ENCODE results near the gene LRBA. TPM values are rescaled to one million over a fixed set of nuclear protein-coding genes. Genes with fewer than 3 reads are reported as not detected.

Gene LRBA
- total RNA-seq, 1 donor from 2014 or later = 31.0 TPM

DNA sequence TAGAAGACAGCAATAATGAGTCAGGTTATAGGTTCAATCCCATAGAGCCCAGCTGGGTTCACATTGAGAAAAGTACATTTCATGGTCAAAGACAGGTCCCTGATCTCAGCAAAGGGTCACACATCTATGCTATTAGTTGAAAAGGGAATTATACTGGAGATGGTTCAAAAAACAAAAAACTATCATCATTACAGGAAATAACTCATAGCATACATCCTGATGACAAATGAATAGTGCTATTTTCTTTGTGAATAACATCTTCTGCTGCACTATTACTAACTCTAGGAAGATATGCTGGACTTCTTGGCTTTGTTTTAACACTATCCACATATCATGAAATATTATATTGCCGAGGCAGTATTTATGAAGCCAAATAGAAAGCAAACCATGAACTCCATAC lies 635.6 kb downstream of the LRBA start:
- peak; percentile 52 to 85 for DNase-seq (ENCODE audit: low read depth in 2 of 2)

DNA sequence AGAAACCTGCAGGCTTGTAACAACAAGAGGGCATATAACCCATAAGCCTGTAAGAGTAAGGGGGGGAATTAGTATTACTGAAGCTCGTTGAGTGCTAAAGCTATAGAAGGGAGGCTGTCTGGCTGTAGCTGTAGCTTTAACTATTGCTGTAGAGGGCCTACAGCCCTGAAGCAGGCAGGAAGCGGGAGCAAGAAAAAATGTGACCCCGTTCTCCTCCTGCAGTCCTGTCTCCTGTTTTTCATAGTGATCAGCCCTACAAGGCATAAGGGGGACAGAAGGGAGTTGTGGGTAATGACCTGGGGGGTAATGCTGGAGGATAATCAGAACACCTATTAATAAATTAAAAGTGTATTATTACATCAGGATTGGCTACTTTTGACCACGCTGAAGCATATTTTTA lies 640.1 kb downstream of the LRBA start:
- no peak for DNase-seq (ENCODE audit: low read depth in 2 of 2)

DNA sequence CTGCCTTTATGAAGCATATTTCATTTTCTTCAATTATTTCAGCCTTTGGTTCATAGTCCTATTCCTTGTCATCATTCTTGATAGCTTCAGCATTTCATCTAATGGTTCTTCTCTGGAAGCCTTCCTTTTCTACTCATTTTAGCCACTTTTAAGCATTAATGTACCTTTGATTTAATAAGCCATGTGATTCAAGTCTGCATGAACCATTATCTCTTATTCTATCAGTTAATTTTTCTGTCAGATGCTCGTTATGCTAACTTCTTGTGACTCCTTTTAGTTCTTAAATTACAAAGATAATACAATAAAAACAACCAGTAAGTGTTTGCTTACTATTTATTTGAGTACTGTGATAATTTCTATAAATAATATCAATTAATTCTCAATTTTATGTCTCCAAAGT lies 643.2 kb downstream of the LRBA start:
- no peak for DNase-seq (ENCODE audit: low read depth in 2 of 2)

DNA sequence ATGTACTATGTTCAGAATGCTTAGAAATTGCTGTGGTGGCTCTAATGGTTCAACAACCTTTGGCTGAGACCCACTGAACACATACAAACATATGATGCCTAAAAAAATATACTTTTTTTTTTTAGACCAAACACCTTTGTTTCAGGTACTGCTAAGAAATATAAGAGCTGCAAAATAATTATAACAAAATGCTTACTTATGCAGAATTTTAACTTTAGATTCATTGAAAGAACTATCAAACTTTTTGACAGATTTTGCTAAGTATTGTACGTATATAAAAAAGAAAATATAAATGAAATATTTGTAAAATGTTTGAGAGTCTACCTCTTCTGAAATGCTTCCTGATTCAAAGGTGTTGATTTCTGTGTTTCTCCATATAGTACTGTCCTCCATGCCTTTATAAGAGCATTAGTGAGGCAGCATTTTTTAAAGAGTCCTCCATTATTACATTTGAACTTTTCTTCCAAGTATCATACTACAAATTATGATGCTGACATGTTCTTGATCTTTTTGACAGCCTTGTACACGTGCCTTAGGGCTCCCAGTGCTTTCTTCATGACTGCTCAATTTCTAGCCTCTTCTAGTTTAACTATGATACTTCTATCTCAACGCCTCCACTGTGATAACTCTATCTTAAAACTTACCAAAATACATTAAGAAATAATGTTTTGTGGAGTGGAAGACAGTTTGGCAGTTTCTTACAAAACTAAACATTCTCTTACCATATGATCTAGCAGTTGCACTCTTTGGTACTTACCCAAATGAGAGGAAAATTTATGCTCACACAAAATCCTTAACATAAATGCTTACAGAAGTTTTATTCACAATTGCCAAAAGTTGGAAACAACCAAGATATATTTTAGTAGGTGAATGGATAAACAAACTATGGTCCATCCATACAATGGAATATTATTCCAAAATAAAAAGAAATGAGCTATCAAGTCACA lies 645.4 kb downstream of the LRBA start:
- DNase-seq (ENCODE audit: low read depth in 2 of 2) = no peak

DNA sequence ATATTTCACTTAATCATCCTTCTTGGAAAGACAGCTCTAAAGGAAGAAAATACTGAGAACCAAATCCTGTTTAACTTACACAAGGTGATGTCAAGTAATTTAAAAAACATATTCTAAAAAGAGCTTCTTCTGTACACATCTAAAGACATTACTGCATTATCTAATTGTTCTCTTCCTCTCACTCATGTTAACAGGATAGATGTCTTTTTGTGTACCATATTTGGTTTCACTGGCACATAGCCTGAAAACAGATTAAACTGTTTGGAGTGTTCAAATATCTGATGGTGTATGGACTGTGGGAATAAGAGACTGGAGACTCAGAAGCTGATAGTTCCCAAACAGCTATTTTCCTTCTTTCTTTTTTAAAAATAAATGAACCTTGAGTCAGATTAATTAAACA lies 646.4 kb downstream of the LRBA start:
- DNase-seq (ENCODE audit: low read depth in 2 of 2) = no peak

DNA sequence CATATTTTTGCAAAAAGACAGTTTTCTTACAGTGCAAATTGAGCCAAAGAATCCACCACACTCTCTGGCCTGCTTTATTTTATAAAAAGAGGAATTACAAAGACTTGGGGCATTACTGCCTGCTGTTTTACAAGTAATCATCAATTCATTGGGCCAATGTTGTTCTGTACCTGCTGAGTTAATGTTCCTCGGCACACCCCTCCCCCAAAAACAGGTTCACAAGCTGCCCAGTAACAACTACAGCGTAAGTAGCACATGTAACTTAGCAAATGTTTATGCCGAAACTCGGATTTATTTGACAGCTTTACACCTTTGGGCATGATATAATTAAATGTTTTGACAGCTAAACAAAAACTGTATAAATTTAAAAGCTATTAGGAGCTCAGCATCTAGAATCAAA lies 647.8 kb downstream of the LRBA start:
- no peak for DNase-seq (ENCODE audit: low read depth in 2 of 2)

DNA sequence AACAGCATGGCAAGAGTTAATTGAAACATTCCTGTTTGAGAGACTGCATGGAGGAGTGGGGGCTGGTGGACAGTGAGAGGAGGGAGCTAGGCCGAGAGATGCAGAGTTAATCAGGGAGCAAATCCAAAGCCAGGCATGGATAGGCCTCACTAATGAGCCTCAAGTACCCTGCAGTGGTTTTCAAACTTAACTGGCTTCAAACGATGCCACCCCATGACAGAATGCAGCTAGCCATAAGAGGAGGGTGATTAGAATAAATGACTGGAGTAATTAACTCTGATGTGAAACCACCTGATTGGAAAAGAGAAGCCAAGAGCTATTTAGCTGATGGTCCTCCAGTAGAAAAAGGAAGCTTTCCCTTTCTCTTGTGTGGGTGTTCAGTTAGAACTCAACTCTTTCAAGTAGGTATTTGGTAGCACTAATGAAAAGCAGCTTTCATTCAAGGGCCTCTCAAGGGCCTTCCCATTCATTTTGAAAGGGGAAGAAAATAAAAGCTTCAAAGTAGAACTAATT lies 648.5 kb downstream of the LRBA start:
- no peak for DNase-seq (ENCODE audit: low read depth in 2 of 2)

DNA sequence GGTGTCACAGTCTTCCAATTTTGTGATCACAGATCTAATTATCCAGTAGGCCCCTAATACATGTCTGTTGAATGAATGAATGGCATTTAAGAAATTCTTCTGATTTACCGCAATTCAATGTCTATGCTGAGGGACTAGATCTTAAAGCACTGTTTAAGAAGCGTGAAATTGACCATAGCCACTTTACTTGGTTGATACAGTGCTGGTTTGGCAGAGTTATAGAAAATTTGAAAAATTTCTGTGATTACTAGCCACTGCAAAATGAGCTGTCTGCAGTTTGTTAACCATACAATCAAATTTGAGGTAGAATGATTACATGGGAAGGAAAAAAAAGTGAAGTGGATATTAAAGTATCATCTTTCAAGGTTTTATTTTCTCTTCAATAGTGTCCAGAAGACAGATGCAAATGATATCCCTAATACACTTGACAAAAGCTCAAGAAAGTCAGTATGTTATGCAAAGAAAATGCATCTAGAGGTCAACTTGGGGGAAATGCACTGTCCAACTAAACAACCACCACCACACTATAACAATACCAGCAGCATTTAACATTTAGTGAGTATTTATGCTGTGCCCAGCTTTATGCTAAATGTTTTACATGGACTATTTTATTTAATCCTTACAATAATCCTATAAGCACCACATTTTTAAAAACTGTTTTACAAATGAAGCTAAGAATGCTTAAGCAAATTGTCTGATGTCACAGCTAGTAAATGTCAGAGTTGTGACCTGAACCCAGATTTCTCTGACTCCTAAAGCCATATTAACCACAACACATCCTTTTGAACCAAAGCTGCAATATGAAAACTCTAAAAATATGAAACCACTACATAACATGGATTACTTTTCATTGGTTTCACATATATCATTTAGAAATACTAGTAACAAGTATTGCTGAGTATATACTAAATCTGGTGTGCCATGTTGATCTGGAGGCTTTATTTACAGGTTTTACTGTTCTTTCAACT lies 651.1 kb downstream of the LRBA start:
- no peak for DNase-seq (ENCODE audit: low read depth in 2 of 2)

DNA sequence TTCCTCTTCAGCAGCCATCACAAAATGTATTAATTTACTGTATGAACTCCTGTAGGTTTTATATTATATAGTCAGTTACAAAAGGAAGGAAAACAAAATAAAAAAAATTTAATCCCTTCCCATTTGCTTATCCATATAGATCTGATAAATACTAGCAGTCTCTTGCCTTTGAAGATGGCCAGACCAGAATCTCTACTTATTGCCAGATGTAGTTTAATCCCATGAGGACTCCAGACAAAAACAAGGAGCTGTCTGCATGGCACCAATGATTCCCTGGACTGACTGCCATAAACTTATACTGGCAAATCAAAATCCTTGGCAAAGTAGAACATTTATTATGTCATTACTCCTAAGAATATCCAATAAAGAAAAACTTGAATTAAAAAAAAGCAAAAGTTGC lies 656.4 kb downstream of the LRBA start:
- no peak for DNase-seq (ENCODE audit: low read depth in 2 of 2)

DNA sequence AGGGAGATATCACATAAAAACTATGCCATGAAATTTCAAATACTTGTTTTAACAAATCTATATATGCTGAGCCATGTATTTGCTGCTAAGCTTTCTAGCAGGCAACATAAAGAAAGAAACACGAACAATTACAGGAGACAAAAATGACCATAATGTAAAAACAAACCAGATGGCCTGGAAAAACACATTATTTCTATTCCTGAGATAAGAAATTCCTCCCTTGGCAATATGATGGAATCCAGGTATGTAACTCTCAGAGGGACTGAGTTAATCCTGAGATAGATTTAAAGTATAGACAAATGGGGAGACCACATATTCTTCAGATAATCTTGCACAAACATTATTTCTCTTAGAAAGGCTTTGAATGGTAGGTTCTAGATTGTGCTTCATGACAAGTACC lies 657.3 kb downstream of the LRBA start:
- DNase-seq (ENCODE audit: low read depth in 2 of 2) = no peak

DNA sequence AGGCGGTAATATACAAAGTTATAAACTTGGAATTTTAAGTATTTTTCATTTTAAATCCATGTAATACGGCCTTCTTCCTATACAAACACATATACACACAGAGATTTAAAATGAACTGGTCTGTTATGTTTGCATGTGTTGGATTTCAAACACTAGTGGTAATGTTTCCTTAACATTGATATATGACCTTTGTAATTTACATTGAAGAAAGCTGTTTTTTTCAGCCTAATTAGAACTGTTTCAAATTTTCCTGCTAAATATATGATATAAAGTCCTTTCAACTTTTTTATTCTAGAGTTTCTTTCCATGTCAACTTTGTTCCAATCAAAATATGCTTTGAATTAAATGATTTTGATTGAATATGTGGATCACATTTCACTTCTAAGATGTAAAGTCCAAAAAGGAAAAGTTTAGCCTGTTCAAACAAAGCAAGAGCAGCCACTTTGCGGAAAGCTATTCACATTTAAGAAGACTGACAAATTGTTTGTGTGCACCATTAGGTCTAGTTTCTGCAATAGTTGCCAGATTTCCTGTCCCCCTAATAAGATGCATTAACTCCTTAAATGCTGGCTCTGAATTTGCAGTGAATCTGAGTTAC lies 659.1 kb downstream of the LRBA start:
- no peak for DNase-seq (ENCODE audit: low read depth in 2 of 2)

DNA sequence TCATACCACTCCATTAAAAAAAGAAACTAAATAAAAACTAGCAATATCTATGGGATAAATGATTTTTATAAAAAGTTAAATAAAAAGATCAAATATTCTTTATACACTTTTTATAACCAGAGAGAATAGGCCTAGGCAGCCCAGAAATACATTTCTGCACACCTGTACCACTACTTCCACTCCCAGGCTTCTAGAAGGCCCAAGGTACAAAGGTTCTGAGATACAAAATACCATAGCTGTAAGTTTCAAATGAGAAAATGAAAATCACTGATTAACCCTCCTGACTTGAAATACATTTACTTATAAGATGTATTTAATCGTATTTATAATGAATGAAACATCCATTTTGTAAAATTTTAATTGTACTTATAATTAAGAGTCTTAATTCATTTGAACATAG lies 659.7 kb downstream of the LRBA start:
- no peak for DNase-seq (ENCODE audit: low read depth in 2 of 2)

DNA sequence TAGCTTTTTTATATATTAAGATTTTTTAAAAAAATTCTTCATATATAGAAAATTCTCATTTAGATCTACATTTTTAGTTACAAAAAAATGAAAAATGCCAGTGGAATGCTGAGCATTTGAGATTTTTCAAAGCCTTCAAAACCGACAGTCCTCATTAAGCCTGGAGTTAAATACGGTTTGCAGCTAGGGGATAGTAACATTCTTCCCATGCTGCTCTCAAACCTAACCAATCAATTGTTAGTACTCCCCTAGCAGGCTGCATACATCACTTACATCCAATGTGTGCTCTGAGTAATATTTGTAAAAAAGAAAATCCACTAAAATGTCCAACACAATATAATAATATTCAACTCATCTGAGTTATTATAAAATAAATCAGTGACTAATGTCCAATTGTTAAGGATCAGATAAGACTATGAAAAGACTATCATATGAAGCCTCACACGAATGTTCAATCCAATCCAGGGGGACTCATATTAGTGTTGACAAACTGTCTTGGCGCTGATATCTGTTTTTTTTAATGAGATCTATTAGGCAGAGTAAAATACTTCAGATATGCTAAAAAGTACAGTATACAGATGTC lies 660.8 kb downstream of the LRBA start:
- DNase-seq (ENCODE audit: low read depth in 2 of 2) = no peak

DNA sequence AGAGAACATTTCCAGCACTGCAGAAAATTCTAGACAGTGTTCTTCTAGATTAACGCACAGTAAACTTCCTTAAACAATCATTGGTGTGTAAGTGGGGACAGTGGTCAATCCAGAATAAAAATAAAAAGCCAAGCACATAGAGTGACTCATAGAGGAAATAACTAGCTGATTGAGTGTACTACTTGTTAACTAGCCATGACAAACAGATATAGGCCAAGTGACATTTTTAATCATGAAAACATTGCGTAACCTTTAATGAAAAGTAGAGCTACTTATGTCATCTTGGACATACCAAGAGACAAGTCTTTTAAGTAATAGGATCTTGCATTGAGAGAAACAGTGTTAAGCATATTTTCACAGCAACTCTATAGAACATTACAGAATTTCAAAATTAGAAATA lies 667.0 kb downstream of the LRBA start:
- DNase-seq (ENCODE audit: low read depth in 2 of 2) = peak; percentile 41 to 83

DNA sequence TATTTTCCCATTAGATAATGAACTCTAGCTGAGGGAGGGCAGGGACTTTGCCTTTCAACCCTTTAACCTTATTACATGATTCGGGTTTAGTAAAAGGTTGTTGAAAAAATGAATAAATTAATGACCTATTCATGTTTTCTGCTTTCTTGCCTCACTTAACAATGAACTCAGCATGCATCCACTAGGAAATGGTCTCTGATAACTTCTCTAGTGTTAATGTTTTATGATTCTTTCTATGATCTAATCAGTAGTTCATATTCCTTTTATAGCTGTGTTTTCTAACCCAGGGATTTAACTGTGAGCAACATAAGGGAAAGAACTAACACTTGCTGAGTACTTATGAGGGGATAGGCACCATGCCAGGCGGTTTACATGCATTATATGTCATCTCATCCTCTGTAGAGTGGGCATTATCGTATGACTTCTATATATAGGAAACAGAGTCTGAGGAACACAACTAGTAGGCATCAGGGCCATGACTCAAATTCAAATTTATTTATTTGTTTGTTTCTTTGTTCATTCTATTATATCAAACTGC lies 669.8 kb downstream of the LRBA start:
- no peak for DNase-seq (ENCODE audit: low read depth in 2 of 2)

DNA sequence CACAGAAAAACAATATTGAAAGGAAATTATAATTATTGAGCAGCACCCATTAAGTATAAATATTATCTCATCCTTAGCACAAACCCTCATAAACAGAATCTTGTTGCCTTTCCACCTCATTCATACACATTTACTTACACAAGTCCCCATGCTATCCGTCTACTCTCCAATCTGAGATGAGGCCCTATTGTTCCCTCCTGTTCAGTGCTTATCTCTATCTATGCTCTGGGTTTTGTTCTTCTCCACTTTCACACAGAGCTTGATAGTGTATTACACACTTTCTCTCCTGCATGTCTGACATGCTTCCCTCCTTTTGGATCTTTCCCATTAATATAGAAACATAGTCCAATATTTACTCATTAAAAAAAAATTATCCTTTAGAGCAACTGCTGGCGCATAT lies 671.3 kb downstream of the LRBA start:
- DNase-seq (ENCODE audit: low read depth in 2 of 2) = no peak

DNA sequence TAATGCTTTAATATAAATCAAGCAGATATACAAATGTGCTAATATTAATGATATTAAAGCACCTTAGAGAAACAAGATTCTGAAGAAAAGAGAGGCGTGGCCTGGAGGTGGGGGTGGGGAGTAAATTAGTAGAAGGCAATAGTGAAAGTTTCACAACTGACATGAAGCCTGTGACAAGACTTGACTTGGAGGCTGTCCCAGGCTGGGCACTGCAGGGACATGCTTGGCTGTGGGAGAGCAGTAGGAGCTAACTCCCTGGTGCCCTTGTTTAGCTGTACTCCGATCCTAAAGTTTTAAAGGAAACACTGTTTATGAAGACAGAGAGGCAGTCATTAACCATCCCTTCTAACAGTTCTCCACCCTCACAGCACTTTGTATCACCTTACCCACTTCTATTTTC lies 672.1 kb downstream of the LRBA start:
- no peak for DNase-seq (ENCODE audit: low read depth in 2 of 2)

DNA sequence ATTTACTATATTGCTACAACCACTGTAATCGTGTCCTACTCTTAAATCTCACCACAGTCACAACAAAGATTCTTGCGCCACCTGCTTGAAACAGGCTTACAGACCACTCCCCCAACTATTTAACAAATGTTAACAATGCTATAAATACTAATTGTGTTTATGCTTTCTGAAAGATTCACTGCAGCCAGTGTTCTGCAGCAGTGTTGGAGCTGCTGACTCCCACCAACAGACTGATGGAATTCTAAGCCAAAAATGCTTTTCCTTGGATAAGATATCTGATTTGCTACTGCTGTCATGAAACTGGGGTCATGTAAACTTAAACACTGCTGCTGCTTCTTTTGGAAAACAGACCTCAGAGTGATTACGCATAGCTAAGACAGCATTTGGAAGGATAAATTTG lies 677.4 kb downstream of the LRBA start:
- no peak for DNase-seq (ENCODE audit: low read depth in 2 of 2)

DNA sequence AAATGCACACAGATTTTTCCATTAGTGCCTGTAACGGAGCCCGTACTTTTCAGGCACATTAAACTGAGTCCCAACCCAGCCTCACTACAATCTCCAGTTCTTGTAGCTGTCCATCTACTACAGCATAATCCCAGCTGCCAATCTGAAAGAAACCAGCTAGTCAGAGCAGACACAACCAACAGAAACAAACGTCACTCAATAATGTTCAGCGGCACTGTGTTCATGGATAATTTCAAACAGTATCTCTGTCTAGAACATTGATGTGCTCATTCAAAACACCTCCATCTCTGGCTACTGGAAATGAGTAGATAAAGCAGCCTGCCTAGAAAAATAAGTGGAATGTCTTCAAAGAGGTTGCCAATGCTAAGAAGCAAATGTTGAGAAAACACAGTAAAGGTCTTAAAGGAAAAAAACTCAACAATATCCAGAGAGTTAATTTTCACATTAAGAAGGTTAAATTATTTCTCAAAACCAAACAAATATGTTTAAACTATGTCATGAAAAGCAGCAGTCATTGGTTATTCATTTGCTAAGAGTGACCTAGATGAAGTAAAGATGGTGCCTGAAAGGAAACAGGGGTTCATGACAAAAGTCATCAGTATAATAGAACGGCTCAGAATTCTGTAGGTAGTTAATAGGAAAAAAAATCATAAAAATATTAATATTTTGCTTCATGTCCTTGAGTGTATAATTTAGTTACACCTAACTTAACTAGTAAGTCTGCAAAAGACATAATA lies 678.2 kb downstream of the LRBA start:
- no peak for DNase-seq (ENCODE audit: low read depth in 2 of 2)

DNA sequence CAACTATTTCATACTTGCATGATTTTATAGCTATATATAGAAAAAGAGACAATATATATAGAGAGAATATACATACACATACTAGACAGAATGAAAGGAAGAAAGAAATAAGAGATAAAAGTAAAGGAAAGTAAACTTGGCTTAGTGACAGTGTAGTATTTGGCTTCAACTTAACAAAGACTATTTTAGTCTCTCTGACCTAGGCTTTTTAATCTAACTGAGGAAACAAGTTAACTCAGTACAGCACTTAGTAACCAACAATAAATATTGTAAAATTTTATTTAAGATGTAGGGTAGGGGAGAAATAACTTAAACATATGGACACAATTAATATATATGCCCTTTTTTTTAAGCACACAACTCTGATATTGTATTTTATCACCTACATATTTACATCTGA lies 682.1 kb downstream of the LRBA start:
- no peak for DNase-seq (ENCODE audit: low read depth in 2 of 2)

All from lung microvascular endothelial cell (primary cell).